GM23248 (cell line): Measurements from ENCODE around the gene MKI67. TPM values are rescaled to one million over a fixed set of nuclear protein-coding genes. Genes with fewer than 3 reads are reported as not detected.
A peak's percentile ranks its signal among the peaks of the same experiment; 100 is the strongest.

ENCODE experiments used
- DNase-seq: peaks from one replicate; pipeline ENCODE4 v3.0.0-alpha.2; 2015
- H2AFZ ChIP-seq: fragments of 200-600 bp; sonication (generic); 2 replicates; pipeline ENCODE4 v1.6.1; 2016; ENCODE audit warnings: antibody characterized with exemption
- H3F3A ChIP-seq: fragments of 200-600 bp; sonication (generic); 2 replicates; pipeline ENCODE4 v1.6.1; 2016; ENCODE audit warnings: mild to moderate bottlenecking, antibody characterized with exemption, mixed run types; ENCODE audit not compliant: insufficient read depth
- H3K27ac ChIP-seq: fragments of 200-600 bp; sonication (generic); 2 replicates; pipeline ENCODE4 v1.5.1; 2016; ENCODE audit warnings: mild to moderate bottlenecking
- H3K27me3 ChIP-seq: fragments of 200-600 bp; sonication (generic); replicated peaks from 2 replicates; pipeline ENCODE4 v1.6.1; 2016; ENCODE audit warnings: mild to moderate bottlenecking; ENCODE audit not compliant: insufficient read depth
- H3K36me3 ChIP-seq: fragments of 200-600 bp; sonication (generic); 2 replicates; pipeline ENCODE4 v1.6.1; 2016; ENCODE audit warnings: low read depth, mild to moderate bottlenecking
- H3K4me1 ChIP-seq: fragments of 200-600 bp; sonication (generic); 2 replicates; pipeline ENCODE4 v1.6.1; 2016; ENCODE audit warnings: mild to moderate bottlenecking; ENCODE audit not compliant: insufficient read depth
- H3K4me2 ChIP-seq: fragments of 200-600 bp; sonication (generic); one replicate; pipeline ENCODE4 v1.6.1; 2016; ENCODE audit warnings: mild to moderate bottlenecking; ENCODE audit not compliant: unreplicated experiment
- H3K4me3 ChIP-seq: fragments of 200-600 bp; sonication (generic); 2 replicates; pipeline ENCODE4 v1.5.1; 2016; ENCODE audit warnings: mild to moderate bottlenecking
- H3K79me2 ChIP-seq: fragments of 200-600 bp; sonication (generic); 2 replicates; pipeline ENCODE4 v1.6.1; 2016; ENCODE audit warnings: mild to moderate bottlenecking; ENCODE audit not compliant: insufficient read depth
- H3K9ac ChIP-seq: fragments of 200-600 bp; sonication (generic); 2 replicates; pipeline ENCODE4 v1.6.1; 2016; ENCODE audit warnings: mild to moderate bottlenecking
- H3K9me2 ChIP-seq: fragments of 200-600 bp; sonication (generic); 2 replicates; pipeline ENCODE4 v1.6.1; 2016; ENCODE audit warnings: mixed run types, mild to moderate bottlenecking, moderate library complexity; ENCODE audit not compliant: insufficient read depth
- H3K9me3 ChIP-seq: fragments of 200-600 bp; sonication (generic); one replicate; pipeline ENCODE4 v1.6.1; 2017; ENCODE audit warnings: low read depth
- H4K20me1 ChIP-seq: fragments of 200-600 bp; sonication (generic); 2 replicates; pipeline ENCODE4 v1.6.0; 2016; ENCODE audit not compliant: insufficient read depth
- EZH2 ChIP-seq: fragments of 200-600 bp; sonication (generic); IDR thresholded peaks from 2 replicates; pipeline ENCODE4 v1.6.1; 2018; ENCODE audit warnings: antibody characterized with exemption, mild to moderate bottlenecking; ENCODE audit not compliant: insufficient read depth, poor library complexity, severe bottlenecking
- EZH2phosphoT487 ChIP-seq: fragments of 200-600 bp; sonication (generic); IDR thresholded peaks from 2 replicates; pipeline ENCODE4 v1.6.1; 2018; ENCODE audit warnings: antibody characterized with exemption, moderate library complexity, mild to moderate bottlenecking, low read depth; ENCODE audit not compliant: insufficient read depth
- WGBS, 2 experiments: methylation state at CpG; one replicate each; pipeline ENCODE4 v1.1.6; 2015 to 2017; ENCODE audit warnings: low lambda C conversion rate in 2 of 2, low coverage in 1 of 2; ENCODE audit errors: missing lambda C conversion rate in 2 of 2; 5-methylcytosine and 5-hydroxymethylcytosine counted together
- in situ Hi-C: fragments of 300-500 bp; cut with MboI; formaldehyde crosslinking; loops from 2 replicates; pipeline ENCODE4 v1.15.0; 2020
- polyA plus RNA-seq: library from polyadenylated mRNA; unstranded; fragments of >200 nt; fragmentation: Nextera tagmentation; extraction: Ambion mirVana; gene quantifications from 2 replicates; pipeline ENCODE4 v1.2.1, GENCODE V29; 2016
- total RNA-seq: library from RNA; depleted of rRNA; stranded (reverse); fragments of >200 nt; shearing (Covaris generic); gene quantifications from 2 replicates; pipeline ENCODE4 v1.2.3, GENCODE V29; 2014

The MKI67 gene
- total and polyA plus RNA-seq, 2 experiments from 2014 or later: 12.2 to 22.5 TPM

- no peak overlapping the region for H3K27ac ChIP-seq
- H3K27me3 ChIP-seq: peaks cover 24% of the 10 kb centered on the region
- no peaks in the 10 kb centered on the region for H3K9me3 ChIP-seq
- TF ChIP-seq EZH2phosphoT487 (no peak), EZH2 (no peak)
- H3K4me3 ChIP-seq: peak overlapping the region; percentile 90
- H3F3A ChIP-seq: peaks cover 14% of the 10 kb centered on the region; the same call in 1 of the 2 replicates
- H3K4me2 ChIP-seq: peak overlapping the region; percentile 94
- peak overlapping the region; percentile 88 for H2AFZ ChIP-seq
- H3K9ac ChIP-seq: no peak overlapping the region
- in situ Hi-C loops: no loop called here
- no peaks in the 10 kb centered on the region for H3K36me3 ChIP-seq
- no peaks in the 10 kb centered on the region for H4K20me1 ChIP-seq
- H3K79me2 ChIP-seq: no peaks in the 10 kb centered on the region
- no peaks in the 10 kb centered on the region for H3K9me2 ChIP-seq
- peak; percentile 81 for DNase-seq
- WGBS, 2 experiments: 4 to 5% methylated on average over 30 to 49 of the region's 53 CpGs
- peaks cover 8% of the 10 kb centered on the region for H3K4me1 ChIP-seq
Observed at GRCh38 chr10:128150045-128150493, 23.8 kb upstream of the MKI67 start.

DNA sequence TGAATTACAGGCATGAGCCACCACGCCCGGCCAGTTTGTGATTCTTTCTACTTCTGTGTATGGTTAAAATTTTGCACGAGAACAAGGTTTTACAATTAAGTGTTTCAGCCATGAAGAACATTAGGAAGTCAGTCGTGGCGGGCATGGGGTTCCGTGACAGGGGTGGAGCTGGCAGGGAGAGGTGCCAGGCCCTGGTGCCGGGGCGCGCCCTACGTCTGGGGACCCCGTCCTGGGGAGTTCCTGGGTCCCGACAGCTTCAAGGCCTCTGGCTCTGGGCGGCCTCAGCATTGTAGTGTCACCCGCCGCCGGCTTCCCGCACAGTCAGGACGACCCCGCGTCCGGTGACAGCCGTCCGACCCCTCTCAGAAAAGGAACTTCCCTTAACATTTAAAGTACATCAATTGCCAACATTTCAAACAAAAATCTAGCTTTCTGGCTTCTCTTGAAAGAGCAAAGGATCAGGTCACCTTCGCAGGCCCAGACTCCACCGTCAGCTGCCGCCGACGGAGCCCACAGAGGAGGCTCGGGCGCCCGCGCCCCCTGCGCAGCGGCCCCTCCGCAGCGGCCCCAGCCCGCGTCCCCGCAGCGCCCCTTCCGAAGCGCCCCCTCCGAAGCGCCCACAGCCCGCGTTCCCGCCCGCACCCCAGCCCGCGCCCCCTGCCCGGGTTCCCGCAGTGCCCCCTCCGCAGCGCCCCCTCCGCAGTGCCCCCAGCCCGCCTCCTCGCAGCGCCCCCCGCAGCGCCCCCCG lies 23.2 kb upstream of the MKI67 start:
- H3K27me3 ChIP-seq: peaks cover 29% of the 10 kb centered on the region
- no peaks in the 10 kb centered on the region for H3K9me3 ChIP-seq
- WGBS, 2 experiments: 50 to 69% methylated on average over 27 to 52 of the region's 61 CpGs
- no peak for TF ChIP-seq EZH2
- no peak for TF ChIP-seq EZH2phosphoT487
- H3K9ac ChIP-seq: no peak overlapping the region
- H3K27ac ChIP-seq: no peak overlapping the region
- no peak for DNase-seq
- no peaks in the 10 kb centered on the region for H3K36me3 ChIP-seq
- in situ Hi-C loops: no loop called here
- H3K4me1 ChIP-seq: peaks cover 8% of the 10 kb centered on the region
- peaks cover 14% of the 10 kb centered on the region; the same call in 1 of the 2 replicates for H3F3A ChIP-seq
- no peak overlapping the region for H3K4me3 ChIP-seq
- no peaks in the 10 kb centered on the region for H3K9me2 ChIP-seq
- no peaks in the 10 kb centered on the region for H3K79me2 ChIP-seq
- no peaks in the 10 kb centered on the region for H4K20me1 ChIP-seq
- H3K4me2 ChIP-seq: no peak overlapping the region
- H2AFZ ChIP-seq: no peak overlapping the region

GRCh38 chr10:128147669-128148068 lies 21.4 kb upstream of the MKI67 start:
- Histone ChIP-seq H3K4me3 (no peak overlapping the region), H3K9ac (no peak overlapping the region), H3K79me2 (no peaks in the 10 kb centered on the region), H3K9me2 (no peaks in the 10 kb centered on the region), H3K27ac (peak overlapping the region; percentile 17; the same call in 1 of the 2 replicates), H2AFZ (no peak overlapping the region), H3K4me2 (peak overlapping the region; percentile 23), H3F3A (peaks cover 14% of the 10 kb centered on the region; the same call in 1 of the 2 replicates), H3K4me1 (peaks cover 8% of the 10 kb centered on the region), H3K36me3 (no peaks in the 10 kb centered on the region), H4K20me1 (no peaks in the 10 kb centered on the region), H3K9me3 (no peaks in the 10 kb centered on the region), H3K27me3 (peaks cover 22% of the 10 kb centered on the region)
- WGBS, 2 experiments: 0 to 5% methylated on average over 2 of the region's 2 CpGs
- in situ Hi-C loops: no loop called here
- TF ChIP-seq EZH2phosphoT487 (peak; percentile 88; the same call in 1 of the 2 replicates), EZH2 (no peak)
- DNase-seq: peak; percentile 90

- peaks cover 8% of the 10 kb centered on the region for H3K4me1 ChIP-seq
- no peaks in the 10 kb centered on the region for H3K36me3 ChIP-seq
- DNase-seq: no peak
- in situ Hi-C loops: no loop called here
- peak overlapping the region; percentile 17; the same call in 1 of the 2 replicates for H3K27ac ChIP-seq
- no peak overlapping the region for H2AFZ ChIP-seq
- TF ChIP-seq EZH2phosphoT487 (no peak), EZH2 (no peak)
- WGBS, 2 experiments: 56 to 61% methylated on average over 4 of the region's 4 CpGs
- H3F3A ChIP-seq: peaks cover 14% of the 10 kb centered on the region; the same call in 1 of the 2 replicates
- H3K4me3 ChIP-seq: no peak overlapping the region
- H3K79me2 ChIP-seq: no peaks in the 10 kb centered on the region
- no peak overlapping the region for H3K9ac ChIP-seq
- peak overlapping the region; percentile 17 for H3K4me2 ChIP-seq
- H4K20me1 ChIP-seq: no peaks in the 10 kb centered on the region
- H3K9me3 ChIP-seq: no peaks in the 10 kb centered on the region
- H3K9me2 ChIP-seq: no peaks in the 10 kb centered on the region
- H3K27me3 ChIP-seq: peaks cover 25% of the 10 kb centered on the region
Observed at GRCh38 chr10:128147064-128147463, 20.8 kb upstream of the MKI67 start.
